GM12801 (cell line): ENCODE results near the gene SOD1.

Experiments
- TF ChIP-seq, protein P1 (sequence below): IDR thresholded peaks from one replicate; pipeline ENCODE4 v1.5.1; 2011; ENCODE audit warnings: control low read depth; ENCODE audit not compliant: insufficient read length; ENCODE audit errors: extremely low read depth

Gene SOD1

DNA sequence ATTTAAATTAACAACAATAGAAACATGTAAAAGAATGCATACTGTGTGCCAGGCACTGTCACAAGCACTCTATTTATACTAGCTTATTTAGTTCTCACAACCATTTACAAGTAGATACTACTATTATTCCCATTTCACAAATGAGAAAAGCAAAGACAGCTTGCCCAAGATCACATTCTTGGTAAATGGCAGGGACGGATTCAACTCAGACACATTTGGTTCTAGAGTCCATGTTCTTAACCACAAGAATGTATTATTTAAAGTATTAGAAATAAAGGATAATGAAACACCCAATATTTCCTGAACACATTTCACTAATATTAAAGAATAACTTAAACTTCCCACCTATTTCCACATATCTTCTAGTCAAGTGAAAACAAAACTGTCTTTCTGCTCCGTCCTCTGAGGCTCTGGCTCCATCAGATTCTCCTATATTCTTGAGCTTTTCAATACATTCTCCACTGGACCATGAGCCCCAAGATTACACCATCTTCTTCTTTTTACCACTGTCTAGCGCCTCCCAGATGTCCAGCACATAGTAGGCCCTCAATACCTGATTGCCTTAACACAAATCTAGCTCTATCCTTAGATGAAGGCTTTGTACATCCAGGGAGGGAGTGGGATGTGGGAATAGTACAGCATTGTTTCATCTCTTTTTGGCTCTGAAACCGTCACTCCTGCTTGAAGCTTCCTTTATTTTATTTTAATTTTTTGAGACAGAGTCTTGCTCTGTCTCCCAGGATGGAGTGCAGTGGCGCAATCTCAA, 29.3 kb downstream of the SOD1 start:
- TF ChIP-seq, protein P1, sequence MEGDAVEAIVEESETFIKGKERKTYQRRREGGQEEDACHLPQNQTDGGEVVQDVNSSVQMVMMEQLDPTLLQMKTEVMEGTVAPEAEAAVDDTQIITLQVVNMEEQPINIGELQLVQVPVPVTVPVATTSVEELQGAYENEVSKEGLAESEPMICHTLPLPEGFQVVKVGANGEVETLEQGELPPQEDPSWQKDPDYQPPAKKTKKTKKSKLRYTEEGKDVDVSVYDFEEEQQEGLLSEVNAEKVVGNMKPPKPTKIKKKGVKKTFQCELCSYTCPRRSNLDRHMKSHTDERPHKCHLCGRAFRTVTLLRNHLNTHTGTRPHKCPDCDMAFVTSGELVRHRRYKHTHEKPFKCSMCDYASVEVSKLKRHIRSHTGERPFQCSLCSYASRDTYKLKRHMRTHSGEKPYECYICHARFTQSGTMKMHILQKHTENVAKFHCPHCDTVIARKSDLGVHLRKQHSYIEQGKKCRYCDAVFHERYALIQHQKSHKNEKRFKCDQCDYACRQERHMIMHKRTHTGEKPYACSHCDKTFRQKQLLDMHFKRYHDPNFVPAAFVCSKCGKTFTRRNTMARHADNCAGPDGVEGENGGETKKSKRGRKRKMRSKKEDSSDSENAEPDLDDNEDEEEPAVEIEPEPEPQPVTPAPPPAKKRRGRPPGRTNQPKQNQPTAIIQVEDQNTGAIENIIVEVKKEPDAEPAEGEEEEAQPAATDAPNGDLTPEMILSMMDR, result no peak

DNA sequence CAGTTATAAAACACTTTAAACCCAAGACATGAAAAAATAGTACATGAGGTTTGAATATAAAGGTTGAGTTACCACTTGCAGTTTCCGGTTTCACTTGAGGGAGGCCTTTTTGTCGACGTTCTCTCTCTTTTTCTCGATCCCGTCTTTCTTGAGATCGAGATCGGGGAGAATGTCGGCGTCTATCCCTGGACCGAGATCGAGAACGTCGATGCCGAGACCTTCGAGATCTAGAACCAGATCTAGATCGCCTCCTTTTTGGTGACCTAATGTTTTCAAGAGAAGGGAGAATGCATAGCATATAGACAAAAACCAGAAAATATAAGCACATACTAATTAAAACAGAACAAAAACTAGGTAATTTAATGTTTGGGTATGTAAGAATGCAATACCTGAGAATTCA, 33.7 kb downstream of the SOD1 start:
- TF ChIP-seq, protein P1, result no peak

DNA sequence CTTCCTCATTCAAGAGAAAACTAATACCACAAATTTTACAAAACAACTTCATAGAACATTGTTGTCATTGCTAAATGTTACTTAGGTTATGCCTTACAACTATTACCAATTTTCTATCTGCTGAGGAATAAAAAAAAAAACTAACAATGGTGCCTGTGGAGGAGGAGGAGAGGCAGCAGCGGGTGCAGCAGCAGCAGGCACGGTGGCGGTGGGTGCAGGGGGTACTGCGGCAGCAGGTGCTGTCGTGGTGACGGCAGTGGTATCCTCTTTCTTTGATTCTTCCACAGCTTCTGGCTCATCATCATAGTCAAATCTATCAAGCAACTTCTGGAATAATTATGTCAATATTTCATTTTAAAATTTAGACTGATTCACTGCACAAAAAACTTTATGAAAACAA, 36.9 kb downstream of the SOD1 start:
- TF ChIP-seq, protein P1, result no peak

DNA sequence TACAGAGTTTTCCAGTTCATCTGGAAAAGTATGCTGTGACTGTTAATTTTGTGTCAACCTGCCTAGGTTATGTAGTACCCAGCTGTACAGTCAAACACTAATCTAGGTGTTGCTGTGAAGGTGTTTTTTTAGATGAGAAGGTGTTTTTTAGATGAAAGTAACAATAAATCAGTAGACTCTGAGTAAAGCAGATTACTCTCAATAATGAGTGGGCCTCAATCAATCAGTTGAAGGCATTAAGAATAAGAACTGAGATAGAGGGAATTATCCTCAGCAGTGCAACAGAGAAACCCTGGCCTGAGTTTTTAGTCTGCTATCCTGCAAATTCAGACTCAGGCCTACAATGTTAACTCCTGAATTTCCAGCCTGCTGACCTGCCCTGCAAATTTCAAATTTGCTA, 39.0 kb downstream of the SOD1 start:
- TF ChIP-seq, protein P1, result no peak

DNA sequence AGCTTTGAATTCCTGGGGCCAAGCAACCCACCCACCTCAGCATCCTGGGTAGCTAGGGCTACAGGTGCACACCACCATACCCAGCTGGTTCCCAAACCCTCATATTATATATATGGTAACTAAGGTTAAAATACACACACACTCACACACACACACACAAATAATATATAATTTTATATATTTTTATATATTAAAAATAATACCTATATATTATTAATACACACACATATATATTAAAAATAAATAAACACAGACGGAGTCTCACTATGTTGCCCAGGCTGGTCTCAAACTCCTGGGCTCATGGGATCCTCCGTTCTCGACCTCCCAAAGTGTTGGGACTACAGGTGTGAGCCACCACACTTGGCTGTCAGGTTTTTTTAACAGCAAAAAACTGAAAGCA, 40.5 kb downstream of the SOD1 start:
- TF ChIP-seq, protein P1, result no peak

DNA sequence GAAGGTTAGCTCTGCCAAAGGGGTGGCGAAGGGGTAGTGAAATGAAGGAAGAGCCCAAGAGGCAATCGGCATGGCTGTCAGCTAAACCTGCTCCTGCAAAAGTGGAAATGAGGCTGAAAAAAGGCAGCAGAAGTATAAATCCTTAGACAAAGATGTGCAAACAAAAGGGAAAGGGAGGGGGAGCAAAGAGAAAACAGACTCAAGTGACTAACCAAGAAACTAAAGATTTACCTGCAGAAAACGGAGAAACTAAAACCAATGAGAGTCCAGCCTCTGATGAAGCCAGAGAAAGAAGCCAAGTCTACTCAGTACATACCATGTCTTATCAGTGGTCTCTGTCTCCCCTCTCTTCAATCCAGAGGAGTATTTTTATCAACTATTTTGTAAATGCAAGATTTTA, 47.1 kb downstream of the SOD1 start:
- TF ChIP-seq, protein P1, result no peak

DNA sequence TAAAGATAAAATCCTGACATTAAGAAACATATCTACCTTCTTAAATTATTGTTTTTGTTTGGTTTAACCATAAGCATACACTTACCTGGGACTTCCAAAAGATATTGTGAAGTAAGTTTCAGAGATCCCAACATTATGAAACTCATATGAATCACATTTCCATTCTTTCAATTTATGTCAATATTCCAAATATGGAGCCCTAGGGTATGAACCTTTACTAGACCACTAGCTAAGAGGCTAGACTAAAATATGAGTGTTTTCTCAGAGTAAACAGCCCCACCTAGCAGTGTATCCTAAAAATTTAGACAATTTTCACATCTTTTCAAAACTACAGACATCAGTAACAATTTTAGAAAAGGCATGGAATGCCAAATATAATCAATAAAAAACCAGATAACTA, 48.0 kb downstream of the SOD1 start:
- TF ChIP-seq, protein P1, result no peak
